Kasumi-1 (cell line): ENCODE data around the gene SMYD5.
"Not testable (repeated sequence)": the region's sequence is repeated elsewhere in the genome, so short reads cannot be mapped to it uniquely, and the experiment has no call there.

Source experiments
- DNase-seq, 2 experiments: peaks; one replicate each; lab custom pipeline; 2025; lab: John Stamatoyannopoulos, UW

SMYD5 gene

GRCh38 chr2:73214120-73215035, at the start of gene SMYD5:
TSS of gene SMYD5 (plus strand) at chr2:73214245. CDS start at chr2:73214267, 22 bp downstream.
- DNase-seq: peak; percentile 81 to 82

- not testable (repeated sequence) for DNase-seq
Measured at GRCh38 chr2:73165978-73166377, 48.1 kb upstream of the SMYD5 start.

- DNase-seq: not testable (repeated sequence)
Measured at GRCh38 chr2:73166813-73167212, 47.2 kb upstream of the SMYD5 start.

- DNase-seq: not testable (repeated sequence)
Measured at GRCh38 chr2:73168348-73168747, 45.7 kb upstream of the SMYD5 start.

- DNase-seq: not testable (repeated sequence)
Measured at GRCh38 chr2:73170341-73170740, 43.7 kb upstream of the SMYD5 start.

- DNase-seq: no peak
Measured at GRCh38 chr2:73172963-73173362, 41.1 kb upstream of the SMYD5 start.

GRCh38 chr2:73173781-73174180, 40.3 kb upstream of the SMYD5 start:
- DNase-seq: no peak

GRCh38 chr2:73174244-73174643, 39.8 kb upstream of the SMYD5 start:
- DNase-seq: no peak

GRCh38 chr2:73174941-73175662, 38.9 kb upstream of the SMYD5 start:
- DNase-seq: no peak

- peak; percentile 39 to 42 for DNase-seq
Measured at GRCh38 chr2:73175663-73176204, 38.3 kb upstream of the SMYD5 start.

GRCh38 chr2:73176205-73176880, 37.7 kb upstream of the SMYD5 start:
- DNase-seq: no peak

- DNase-seq: peak; percentile 78 to 84
Measured at GRCh38 chr2:73176881-73177644, 37.0 kb upstream of the SMYD5 start.

GRCh38 chr2:73177645-73178255, 36.3 kb upstream of the SMYD5 start:
- no peak for DNase-seq

GRCh38 chr2:73185965-73186364, 28.1 kb upstream of the SMYD5 start:
- no peak for DNase-seq

GRCh38 chr2:73187549-73187948, 26.5 kb upstream of the SMYD5 start:
- peak in 1 of 2 experiments; percentile 7 for DNase-seq

- DNase-seq: no peak
Measured at GRCh38 chr2:73197579-73197978, 16.5 kb upstream of the SMYD5 start.

- DNase-seq: not testable (repeated sequence)
Measured at GRCh38 chr2:73200281-73200680, 13.8 kb upstream of the SMYD5 start.

- no peak for DNase-seq
Measured at GRCh38 chr2:73202156-73203054, 11.6 kb upstream of the SMYD5 start, which contains the start of gene NOTO. TSS of gene NOTO (plus strand) at chr2:73202574. CDS start at chr2:73202667, 93 bp downstream.

- DNase-seq: no peak
Measured at GRCh38 chr2:73203055-73203681, 10.9 kb upstream of the SMYD5 start.
